ENCODE measurements around the gene PRR5. TPM values are rescaled to one million over a fixed set of nuclear protein-coding genes. Genes with fewer than 3 reads are reported as not detected.

The PRR5 gene
- total RNA-seq, 2 experiments from 2014 or later: 0.19 to 1.8 TPM

GRCh38 chr22:44758344-44758973 lies 56.5 kb downstream of the PRR5 start:
- POLR2A ChIA-PET: no interaction called here
- no peak overlapping the region for H3K27ac ChIP-seq (ENCODE audit: low read depth, low read length, poor library complexity, severe bottlenecking)

DNA sequence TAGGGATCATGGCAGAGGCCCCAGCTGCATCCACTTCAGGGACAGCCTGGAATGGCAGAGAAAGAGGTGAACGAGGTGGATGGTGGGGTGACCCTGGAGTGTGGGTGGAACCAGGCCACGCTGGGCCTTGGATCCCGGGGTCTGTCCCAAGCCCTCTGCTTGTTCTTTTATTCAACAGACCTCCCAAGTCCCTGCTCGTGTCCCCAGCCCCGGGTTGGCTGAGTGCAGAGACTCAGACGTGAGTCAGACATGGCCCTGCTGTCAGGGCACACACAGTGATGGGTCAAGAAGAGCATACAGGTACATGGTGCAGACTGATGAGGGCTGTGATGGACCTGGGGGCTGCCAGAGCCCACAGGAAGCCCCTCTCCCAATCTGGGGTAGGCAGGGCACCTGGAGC lies 57.0 kb downstream of the PRR5 start:
- Histone ChIP-seq H4K20me1 (ENCODE audit: insufficient read depth, low read length) (no peaks in the 10 kb centered on the region), H3K36me3 (ENCODE audit: insufficient read depth, low read length) (no peaks in the 10 kb centered on the region), H3K4me3 (ENCODE audit: low read depth, low read length, poor library complexity, severe bottlenecking) (no peak overlapping the region), H2AFZ (ENCODE audit: low read length) (no peak overlapping the region), H3K4me1 (ENCODE audit: insufficient read depth, low read length, poor library complexity, severe bottlenecking) (no peaks in the 10 kb centered on the region), H3K79me2 (ENCODE audit: insufficient read depth, low read depth, low read length) (no peaks in the 10 kb centered on the region), H3K4me2 (ENCODE audit: low read length) (no peak overlapping the region), H3K9me2 (ENCODE audit: insufficient read depth, low read length) (no peaks in the 10 kb centered on the region), H3K9me3 (ENCODE audit: low read length) (no peaks in the 10 kb centered on the region), H3K27ac (ENCODE audit: low read depth, low read length, poor library complexity, severe bottlenecking) (no peak overlapping the region)
- TF ChIP-seq, protein P1, sequence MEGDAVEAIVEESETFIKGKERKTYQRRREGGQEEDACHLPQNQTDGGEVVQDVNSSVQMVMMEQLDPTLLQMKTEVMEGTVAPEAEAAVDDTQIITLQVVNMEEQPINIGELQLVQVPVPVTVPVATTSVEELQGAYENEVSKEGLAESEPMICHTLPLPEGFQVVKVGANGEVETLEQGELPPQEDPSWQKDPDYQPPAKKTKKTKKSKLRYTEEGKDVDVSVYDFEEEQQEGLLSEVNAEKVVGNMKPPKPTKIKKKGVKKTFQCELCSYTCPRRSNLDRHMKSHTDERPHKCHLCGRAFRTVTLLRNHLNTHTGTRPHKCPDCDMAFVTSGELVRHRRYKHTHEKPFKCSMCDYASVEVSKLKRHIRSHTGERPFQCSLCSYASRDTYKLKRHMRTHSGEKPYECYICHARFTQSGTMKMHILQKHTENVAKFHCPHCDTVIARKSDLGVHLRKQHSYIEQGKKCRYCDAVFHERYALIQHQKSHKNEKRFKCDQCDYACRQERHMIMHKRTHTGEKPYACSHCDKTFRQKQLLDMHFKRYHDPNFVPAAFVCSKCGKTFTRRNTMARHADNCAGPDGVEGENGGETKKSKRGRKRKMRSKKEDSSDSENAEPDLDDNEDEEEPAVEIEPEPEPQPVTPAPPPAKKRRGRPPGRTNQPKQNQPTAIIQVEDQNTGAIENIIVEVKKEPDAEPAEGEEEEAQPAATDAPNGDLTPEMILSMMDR (conservative IDR thresholded peaks at IDR 0.05; ENCODE audit: low read length): no peak
- no peak for TF ChIP-seq EZH2phosphoT487 (IDR thresholded peaks at IDR 0.05; ENCODE audit: borderline replicate concordance, low read depth, low read length)
- POLR2A ChIA-PET: no interaction called here
- CTCF ChIA-PET (ENCODE audit: unreplicated experiment): no interaction called here
- no peak for DNase-seq (ENCODE audit: low spot score)
- intact Hi-C loops (cut with micrococcal nuclease; ENCODE audit: unreplicated experiment): no loop called here
- BruUV-seq (replicated peaks): no TSS peak

More at GRCh38 chr22:44758344-44758973, 56.5 kb downstream of the PRR5 start:
- H2AFZ ChIP-seq (ENCODE audit: low read length): no peak overlapping the region
- CTCF ChIA-PET (ENCODE audit: unreplicated experiment): no interaction called here
- no peaks in the 10 kb centered on the region for H3K36me3 ChIP-seq (ENCODE audit: insufficient read depth, low read length)
- TF ChIP-seq, protein P1 (conservative IDR thresholded peaks at IDR 0.05; ENCODE audit: low read length): no peak
- TF ChIP-seq EZH2phosphoT487 (IDR thresholded peaks at IDR 0.05; ENCODE audit: borderline replicate concordance, low read depth, low read length): no peak
- intact Hi-C loops (cut with micrococcal nuclease; ENCODE audit: unreplicated experiment): no loop called here
- H3K9me2 ChIP-seq (ENCODE audit: insufficient read depth, low read length): no peaks in the 10 kb centered on the region
- no peak for DNase-seq (ENCODE audit: low spot score)
- H3K4me1 ChIP-seq (ENCODE audit: insufficient read depth, low read length, poor library complexity, severe bottlenecking): no peaks in the 10 kb centered on the region
- no TSS peak for BruUV-seq (replicated peaks)
- H3K79me2 ChIP-seq (ENCODE audit: insufficient read depth, low read depth, low read length): no peaks in the 10 kb centered on the region
- H3K4me3 ChIP-seq (ENCODE audit: low read depth, low read length, poor library complexity, severe bottlenecking): no peak overlapping the region
- H4K20me1 ChIP-seq (ENCODE audit: insufficient read depth, low read length): no peaks in the 10 kb centered on the region
- H3K9me3 ChIP-seq (ENCODE audit: low read length): no peaks in the 10 kb centered on the region
- no peak overlapping the region for H3K4me2 ChIP-seq (ENCODE audit: low read length)

DNA sequence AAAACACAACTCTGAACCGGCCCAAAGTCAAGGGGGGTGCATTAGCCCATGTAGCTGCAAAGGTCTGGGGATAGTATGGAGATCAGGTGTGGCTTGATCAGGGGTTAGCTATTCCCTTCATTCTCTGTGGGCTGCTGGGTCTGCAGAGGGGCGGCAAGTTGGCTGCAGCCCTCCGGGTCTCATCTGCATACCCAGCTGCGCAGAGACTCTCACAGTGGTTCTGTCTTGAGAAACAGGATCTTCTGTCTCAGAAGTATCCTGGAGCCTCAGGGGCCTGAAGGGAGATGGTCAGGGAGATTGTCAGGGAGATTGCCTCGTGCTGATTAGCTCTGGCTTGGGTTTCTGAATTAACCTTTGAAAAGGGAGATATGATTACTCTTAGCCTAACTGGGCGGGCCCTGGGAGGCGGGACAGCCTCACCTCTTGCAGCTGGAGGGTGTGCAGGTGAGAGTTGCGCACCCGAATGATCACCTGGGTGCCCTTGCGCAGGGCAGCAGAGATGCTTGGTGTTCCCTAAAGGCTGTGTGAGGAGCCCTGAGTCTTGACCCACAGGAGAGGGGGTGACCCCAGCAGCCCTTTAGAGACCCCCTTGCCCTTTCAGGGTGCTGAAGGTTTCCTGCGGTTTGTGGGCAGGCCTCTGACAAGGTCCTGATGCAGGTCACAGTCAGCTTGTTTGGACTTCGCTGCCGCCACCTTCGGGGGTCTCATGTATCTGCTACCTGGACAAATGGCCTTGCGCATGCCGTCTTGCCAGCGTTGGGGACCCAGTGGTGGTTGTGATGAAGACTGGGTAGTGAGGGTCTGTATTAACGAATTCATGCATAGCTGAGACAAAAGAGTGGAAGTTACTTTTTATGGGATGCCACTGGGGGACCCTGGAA lies 57.7 kb downstream of the PRR5 start:
- Histone ChIP-seq H3K4me3 (ENCODE audit: low read depth, low read length, poor library complexity, severe bottlenecking) (no peak overlapping the region), H3K79me2 (ENCODE audit: insufficient read depth, low read depth, low read length) (no peaks in the 10 kb centered on the region), H3K4me2 (ENCODE audit: low read length) (no peak overlapping the region), H2AFZ (ENCODE audit: low read length) (no peak overlapping the region), H4K20me1 (ENCODE audit: insufficient read depth, low read length) (no peaks in the 10 kb centered on the region), H3K27ac (ENCODE audit: low read depth, low read length, poor library complexity, severe bottlenecking) (no peak overlapping the region), H3K4me1 (ENCODE audit: insufficient read depth, low read length, poor library complexity, severe bottlenecking) (no peaks in the 10 kb centered on the region), H3K9me3 (ENCODE audit: low read length) (no peaks in the 10 kb centered on the region), H3K9me2 (ENCODE audit: insufficient read depth, low read length) (no peaks in the 10 kb centered on the region), H3K36me3 (ENCODE audit: insufficient read depth, low read length) (no peaks in the 10 kb centered on the region)
- ChIA-PET CTCF (ENCODE audit: unreplicated experiment) (no interaction called here), POLR2A (no interaction called here)
- DNase-seq (ENCODE audit: low spot score): no peak
- BruUV-seq (replicated peaks): no TSS peak
- no peak for TF ChIP-seq EZH2phosphoT487 (IDR thresholded peaks at IDR 0.05; ENCODE audit: borderline replicate concordance, low read depth, low read length)
- TF ChIP-seq, protein P1 (conservative IDR thresholded peaks at IDR 0.05; ENCODE audit: low read length): no peak
- intact Hi-C loops (cut with micrococcal nuclease; ENCODE audit: unreplicated experiment): no loop called here
